ENCODE measurements around the gene ZNF473. TPM values are rescaled to one million over a fixed set of nuclear protein-coding genes. Genes with fewer than 3 reads are reported as not detected.

Gene ZNF473
- total RNA-seq, 1 donor = 7.3 TPM

GRCh38 chr19:50003254-50003788 lies 22.5 kb upstream of the ZNF473 start:
- no peak overlapping the region for H3K4me3 ChIP-seq (ENCODE audit: low read depth, low read length)
- TF ChIP-seq, protein P1, sequence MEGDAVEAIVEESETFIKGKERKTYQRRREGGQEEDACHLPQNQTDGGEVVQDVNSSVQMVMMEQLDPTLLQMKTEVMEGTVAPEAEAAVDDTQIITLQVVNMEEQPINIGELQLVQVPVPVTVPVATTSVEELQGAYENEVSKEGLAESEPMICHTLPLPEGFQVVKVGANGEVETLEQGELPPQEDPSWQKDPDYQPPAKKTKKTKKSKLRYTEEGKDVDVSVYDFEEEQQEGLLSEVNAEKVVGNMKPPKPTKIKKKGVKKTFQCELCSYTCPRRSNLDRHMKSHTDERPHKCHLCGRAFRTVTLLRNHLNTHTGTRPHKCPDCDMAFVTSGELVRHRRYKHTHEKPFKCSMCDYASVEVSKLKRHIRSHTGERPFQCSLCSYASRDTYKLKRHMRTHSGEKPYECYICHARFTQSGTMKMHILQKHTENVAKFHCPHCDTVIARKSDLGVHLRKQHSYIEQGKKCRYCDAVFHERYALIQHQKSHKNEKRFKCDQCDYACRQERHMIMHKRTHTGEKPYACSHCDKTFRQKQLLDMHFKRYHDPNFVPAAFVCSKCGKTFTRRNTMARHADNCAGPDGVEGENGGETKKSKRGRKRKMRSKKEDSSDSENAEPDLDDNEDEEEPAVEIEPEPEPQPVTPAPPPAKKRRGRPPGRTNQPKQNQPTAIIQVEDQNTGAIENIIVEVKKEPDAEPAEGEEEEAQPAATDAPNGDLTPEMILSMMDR (IDR thresholded peaks at IDR 0.05; ENCODE audit: insufficient read depth, low read depth, low read length) = no peak
- no peak for DNase-seq (ENCODE audit: low read depth)

DNA sequence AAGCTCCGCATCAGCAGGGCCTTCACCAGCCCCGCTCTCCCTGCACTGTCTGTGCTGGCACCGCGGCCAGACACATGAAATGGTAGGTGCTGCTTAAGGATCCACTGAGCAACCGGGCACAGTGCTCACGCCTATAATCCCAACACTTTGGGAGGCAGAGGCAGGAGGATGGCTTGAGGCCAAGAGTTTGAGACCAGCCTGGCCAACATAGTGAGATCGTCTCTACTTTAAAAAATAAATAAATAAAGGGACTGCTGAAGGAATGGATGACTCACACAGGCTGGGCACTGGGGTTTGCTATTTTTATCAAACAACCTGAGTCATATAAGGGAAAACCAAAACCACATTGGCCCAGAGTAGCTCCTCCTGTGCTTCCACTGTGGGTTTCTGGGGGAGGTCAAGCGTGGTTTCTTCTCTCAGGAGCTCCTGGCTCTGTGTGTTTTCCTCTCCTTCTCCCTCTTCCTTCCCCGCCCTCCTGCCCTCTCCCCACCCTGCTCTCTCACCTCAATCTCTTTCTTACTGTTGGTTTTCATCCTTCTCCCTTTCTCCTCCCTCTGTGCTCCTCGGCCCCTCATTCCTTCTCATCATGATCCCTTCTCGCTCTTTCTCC lies 21.9 kb upstream of the ZNF473 start:
- no peak overlapping the region for H3K4me3 ChIP-seq (ENCODE audit: low read depth, low read length)
- TF ChIP-seq, protein P1 (IDR thresholded peaks at IDR 0.05; ENCODE audit: insufficient read depth, low read depth, low read length) = no peak
- DNase-seq (ENCODE audit: low read depth) = peak; percentile 93

GRCh38 chr19:50005428-50005827 lies 20.4 kb upstream of the ZNF473 start:
- TF ChIP-seq, protein P1 (IDR thresholded peaks at IDR 0.05; ENCODE audit: insufficient read depth, low read depth, low read length) = no peak
- no peak overlapping the region for H3K4me3 ChIP-seq (ENCODE audit: low read depth, low read length)
- DNase-seq (ENCODE audit: low read depth) = no peak

DNA sequence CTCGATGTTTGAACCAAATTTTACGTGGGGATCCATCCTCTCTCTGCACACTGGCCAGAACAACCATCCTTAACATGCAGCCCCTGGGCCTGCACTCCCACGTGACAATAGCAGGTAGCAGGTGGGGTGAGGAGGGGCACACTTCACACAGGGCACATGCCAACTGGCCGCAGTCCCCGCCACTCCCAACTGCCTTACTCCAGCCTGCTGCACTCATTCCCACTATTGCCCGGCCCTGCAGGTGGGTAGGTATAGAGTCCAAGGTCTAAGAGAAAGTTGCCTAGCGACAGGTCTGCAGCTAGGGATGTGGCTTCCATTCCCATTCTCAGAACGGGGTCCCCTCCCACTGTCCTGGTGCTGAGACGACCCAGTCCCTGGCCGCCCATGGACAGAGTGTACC lies 18.6 kb upstream of the ZNF473 start:
- TF ChIP-seq, protein P1 (IDR thresholded peaks at IDR 0.05; ENCODE audit: insufficient read depth, low read depth, low read length) = no peak

DNA sequence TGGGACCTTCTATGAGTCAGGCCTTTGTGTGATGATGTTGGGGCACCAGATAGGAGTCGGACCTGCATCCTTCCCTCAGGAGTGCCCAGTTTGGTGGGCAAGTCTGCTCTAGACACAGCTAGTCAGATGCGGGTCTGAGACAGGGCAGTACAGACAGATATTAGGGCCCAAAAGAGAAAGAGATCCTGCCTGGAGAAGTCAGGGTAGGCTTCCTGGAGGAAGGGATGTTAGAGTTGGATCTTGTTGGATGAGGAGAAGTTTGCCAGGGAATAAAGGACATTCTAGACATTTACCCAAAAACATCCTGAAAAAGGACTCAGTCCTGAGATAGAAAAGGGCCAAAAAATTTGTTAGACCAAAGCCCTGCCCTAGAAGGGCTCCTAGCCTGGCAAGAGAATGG lies 17.9 kb upstream of the ZNF473 start:
- TF ChIP-seq, protein P1 (IDR thresholded peaks at IDR 0.05; ENCODE audit: insufficient read depth, low read depth, low read length) = no peak
- no peak overlapping the region for H3K4me3 ChIP-seq (ENCODE audit: low read depth, low read length)
- no peak for DNase-seq (ENCODE audit: low read depth)

More for the DNA sequence above, 18.6 kb upstream of the ZNF473 start:
- no peak overlapping the region for H3K4me3 ChIP-seq (ENCODE audit: low read depth, low read length)
- DNase-seq (ENCODE audit: low read depth) = no peak

- no peak overlapping the region for H3K4me3 ChIP-seq (ENCODE audit: low read depth, low read length)
- DNase-seq (ENCODE audit: low read depth) = no peak
- TF ChIP-seq, protein P1 (IDR thresholded peaks at IDR 0.05; ENCODE audit: insufficient read depth, low read depth, low read length) = peak; percentile 25
These were observed 17.3 kb upstream of the ZNF473 start for GRCh38 chr19:50008532-50008931.

All from fibroblast of villous mesenchyme (primary cell).